WTC11 (cell line): ENCODE results near the gene ARMC2. TPM values are rescaled to one million over a fixed set of nuclear protein-coding genes. Genes with fewer than 3 reads are reported as not detected.

Experiments used
- ATAC-seq: fragments of 200-7000 bp; cut with Tn5 transposase; 2 replicates; pipeline ENCODE4 v1.10.0; 2021; ENCODE audit warnings: mild to moderate bottlenecking, moderate library complexity
- CTCF ChIA-PET: fragments of 300-600 bp; sonication (Branson Sonifier 250); formaldehyde crosslinking; loops from one replicate; lab custom pipeline; 2021; ENCODE audit warnings: antibody characterized with exemption; lab: Charles Lee
- POLR2A ChIA-PET: fragments of 350-600 bp; sonication (Branson Sonifier 250); formaldehyde crosslinking; loops from one replicate; lab custom pipeline; 2021; ENCODE audit warnings: antibody characterized with exemption; lab: Charles Lee
- DNase-seq: peaks from one replicate; pipeline ENCODE4 v3.0.0; 2021; ENCODE audit warnings: low spot score
- H3K27ac Mint-ChIP-seq: 2 replicates; pipeline ENCODE4 v1.8.0; 2021; ENCODE audit warnings: mixed read lengths
- H3K27me3 Mint-ChIP-seq: 2 replicates; pipeline ENCODE4 v1.8.0; 2021; ENCODE audit warnings: low read depth, mild to moderate bottlenecking, moderate library complexity, mixed read lengths
- H3K36me3 Mint-ChIP-seq: 2 replicates; pipeline ENCODE4 v1.8.0; 2021; ENCODE audit warnings: mixed read lengths
- H3K4me1 Mint-ChIP-seq: 2 replicates; pipeline ENCODE4 v1.8.0; 2022; ENCODE audit warnings: mixed read lengths
- H3K4me3 Mint-ChIP-seq: 2 replicates; pipeline ENCODE4 v1.8.0; 2021; ENCODE audit warnings: mild to moderate bottlenecking, moderate library complexity, mixed read lengths
- H3K9me3 Mint-ChIP-seq: 2 replicates; pipeline ENCODE4 v1.8.0; 2021; ENCODE audit warnings: mixed read lengths
- ATF1 ChIP-seq: sonication (generic); formaldehyde crosslinking; IDR thresholded peaks from 2 replicates; pipeline ENCODE4 v1.8.1; 2023; ENCODE audit warnings: mild to moderate bottlenecking, moderate library complexity, missing genetic modification reagents
- CREB1 ChIP-seq: sonication (generic); formaldehyde crosslinking; IDR thresholded peaks from 2 replicates; pipeline ENCODE4 v1.8.0; 2023; ENCODE audit warnings: mild to moderate bottlenecking, missing genetic modification reagents
- CREM ChIP-seq: sonication (generic); formaldehyde crosslinking; IDR thresholded peaks from 2 replicates; pipeline ENCODE4 v1.8.1; 2022; ENCODE audit warnings: mild to moderate bottlenecking, missing genetic modification reagents, moderate library complexity
- EMX1 ChIP-seq: fragments of 250-450 bp; sonication (Bioruptor Pico); IDR thresholded peaks from 2 replicates; pipeline ENCODE4 v1.8.0; 2021; ENCODE audit warnings: mild to moderate bottlenecking
- ESRRA ChIP-seq: sonication (generic); formaldehyde crosslinking; IDR thresholded peaks from 2 replicates; pipeline ENCODE4 v1.8.1; 2022; ENCODE audit warnings: mild to moderate bottlenecking, missing genetic modification reagents, borderline replicate concordance
- ETV6 ChIP-seq: sonication (generic); formaldehyde crosslinking; IDR thresholded peaks from 2 replicates; pipeline ENCODE4 v1.8.1; 2022; ENCODE audit warnings: mild to moderate bottlenecking, missing genetic modification reagents
- FOXP1 ChIP-seq: sonication (generic); formaldehyde crosslinking; IDR thresholded peaks from 2 replicates; pipeline ENCODE4 v1.8.0; 2022; ENCODE audit warnings: missing genetic modification reagents, mild to moderate bottlenecking, moderate library complexity, borderline replicate concordance
- GABPB1 ChIP-seq: sonication (generic); formaldehyde crosslinking; IDR thresholded peaks from 2 replicates; pipeline ENCODE4 v1.8.1; 2023; ENCODE audit warnings: mild to moderate bottlenecking, missing genetic modification reagents
- NFATC4 ChIP-seq: fragments of 250-450 bp; sonication (Bioruptor Pico); IDR thresholded peaks from 2 replicates; pipeline ENCODE4 v1.9.0; 2021; ENCODE audit warnings: mild to moderate bottlenecking
- NR3C1 ChIP-seq: sonication (generic); formaldehyde crosslinking; conservative IDR thresholded peaks from 2 replicates; pipeline ENCODE4 v1.8.1; 2023; ENCODE audit warnings: low read depth, mild to moderate bottlenecking, missing genetic modification reagents
- RELA ChIP-seq: sonication (generic); formaldehyde crosslinking; IDR thresholded peaks from 2 replicates; pipeline ENCODE4 v1.8.1; 2022; ENCODE audit warnings: missing genetic modification reagents, mild to moderate bottlenecking, borderline replicate concordance
- TCF7 ChIP-seq: sonication (generic); formaldehyde crosslinking; IDR thresholded peaks from 2 replicates; pipeline ENCODE4 v1.8.0; 2022; ENCODE audit warnings: mild to moderate bottlenecking, low read depth, missing genetic modification reagents, moderate library complexity
- TEAD4 ChIP-seq: sonication (generic); formaldehyde crosslinking; IDR thresholded peaks from 2 replicates; pipeline ENCODE4 v1.8.0; 2022; ENCODE audit warnings: mild to moderate bottlenecking, missing genetic modification reagents
- total RNA-seq: library from RNA; stranded (reverse); gene quantifications from 3 replicates; pipeline ENCODE4 v1.2.3, GENCODE V29; 2021
- TF ChIP-seq, protein P1 (sequence below): sonication (generic); formaldehyde crosslinking; IDR thresholded peaks from 2 replicates; pipeline ENCODE4 v1.8.0; 2023; ENCODE audit warnings: missing genetic modification reagents, mild to moderate bottlenecking, borderline replicate concordance
- TF ChIP-seq, protein P2 (sequence below): sonication (generic); formaldehyde crosslinking; IDR thresholded peaks from 2 replicates; pipeline ENCODE4 v1.8.1; 2022; ENCODE audit warnings: missing genetic modification reagents, borderline replicate concordance
- TF ChIP-seq, protein P3 (sequence below): fragments of 250-450 bp; sonication (Bioruptor Pico); conservative IDR thresholded peaks from 2 replicates; pipeline ENCODE4 v1.9.0; 2021; ENCODE audit warnings: mild to moderate bottlenecking
- TF ChIP-seq, protein P4 (sequence below): fragments of 250-450 bp; sonication (Bioruptor Pico); IDR thresholded peaks from 2 replicates; pipeline ENCODE4 v1.9.0; 2021; ENCODE audit warnings: mild to moderate bottlenecking
- TF ChIP-seq, protein P5 (sequence below): sonication (generic); formaldehyde crosslinking; IDR thresholded peaks from 2 replicates; pipeline ENCODE4 v1.8.1; 2023; ENCODE audit warnings: mild to moderate bottlenecking, missing genetic modification reagents

ARMC2 gene
- total RNA-seq, 1 experiment from 2014 or later = 5.2 TPM

DNA sequence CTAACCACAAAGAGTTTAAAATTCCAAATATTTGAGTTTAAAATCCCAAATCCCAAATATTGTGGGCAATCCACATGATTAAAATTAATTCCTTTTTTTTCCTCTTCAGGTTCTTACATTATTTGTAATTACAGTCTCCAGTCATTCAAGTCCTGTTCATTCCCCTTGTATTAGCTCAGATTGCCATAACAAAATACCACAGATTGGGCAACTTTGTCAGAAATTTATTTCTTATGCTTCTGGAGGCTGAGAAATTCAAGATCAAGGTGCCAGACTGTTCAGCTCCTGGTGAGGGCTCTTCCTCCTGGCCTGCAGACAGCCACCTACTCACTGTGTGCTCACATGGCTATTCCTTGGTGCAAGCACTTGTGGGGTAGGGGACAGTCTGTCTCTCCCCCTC lies 105.5 kb downstream of the ARMC2 start:
- POLR2A ChIA-PET = no interaction called here
- TF ChIP-seq, protein P1, sequence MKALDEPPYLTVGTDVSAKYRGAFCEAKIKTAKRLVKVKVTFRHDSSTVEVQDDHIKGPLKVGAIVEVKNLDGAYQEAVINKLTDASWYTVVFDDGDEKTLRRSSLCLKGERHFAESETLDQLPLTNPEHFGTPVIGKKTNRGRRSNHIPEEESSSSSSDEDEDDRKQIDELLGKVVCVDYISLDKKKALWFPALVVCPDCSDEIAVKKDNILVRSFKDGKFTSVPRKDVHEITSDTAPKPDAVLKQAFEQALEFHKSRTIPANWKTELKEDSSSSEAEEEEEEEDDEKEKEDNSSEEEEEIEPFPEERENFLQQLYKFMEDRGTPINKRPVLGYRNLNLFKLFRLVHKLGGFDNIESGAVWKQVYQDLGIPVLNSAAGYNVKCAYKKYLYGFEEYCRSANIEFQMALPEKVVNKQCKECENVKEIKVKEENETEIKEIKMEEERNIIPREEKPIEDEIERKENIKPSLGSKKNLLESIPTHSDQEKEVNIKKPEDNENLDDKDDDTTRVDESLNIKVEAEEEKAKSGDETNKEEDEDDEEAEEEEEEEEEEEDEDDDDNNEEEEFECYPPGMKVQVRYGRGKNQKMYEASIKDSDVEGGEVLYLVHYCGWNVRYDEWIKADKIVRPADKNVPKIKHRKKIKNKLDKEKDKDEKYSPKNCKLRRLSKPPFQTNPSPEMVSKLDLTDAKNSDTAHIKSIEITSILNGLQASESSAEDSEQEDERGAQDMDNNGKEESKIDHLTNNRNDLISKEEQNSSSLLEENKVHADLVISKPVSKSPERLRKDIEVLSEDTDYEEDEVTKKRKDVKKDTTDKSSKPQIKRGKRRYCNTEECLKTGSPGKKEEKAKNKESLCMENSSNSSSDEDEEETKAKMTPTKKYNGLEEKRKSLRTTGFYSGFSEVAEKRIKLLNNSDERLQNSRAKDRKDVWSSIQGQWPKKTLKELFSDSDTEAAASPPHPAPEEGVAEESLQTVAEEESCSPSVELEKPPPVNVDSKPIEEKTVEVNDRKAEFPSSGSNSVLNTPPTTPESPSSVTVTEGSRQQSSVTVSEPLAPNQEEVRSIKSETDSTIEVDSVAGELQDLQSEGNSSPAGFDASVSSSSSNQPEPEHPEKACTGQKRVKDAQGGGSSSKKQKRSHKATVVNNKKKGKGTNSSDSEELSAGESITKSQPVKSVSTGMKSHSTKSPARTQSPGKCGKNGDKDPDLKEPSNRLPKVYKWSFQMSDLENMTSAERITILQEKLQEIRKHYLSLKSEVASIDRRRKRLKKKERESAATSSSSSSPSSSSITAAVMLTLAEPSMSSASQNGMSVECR = no peak
- TF ChIP-seq CREB1 (CRISPR knock-in tag) = no peak
- no peak for TF ChIP-seq NFATC4 (CRISPR knock-in tag)
- no peak for TF ChIP-seq ESRRA (CRISPR knock-in tag)
- TF ChIP-seq RELA = no peak
- TF ChIP-seq ETV6 (CRISPR knock-in tag) = no peak
- no peak for TF ChIP-seq CREM
- TF ChIP-seq TEAD4 (CRISPR knock-in tag) = no peak
- TF ChIP-seq ATF1 (CRISPR knock-in tag) = no peak
- TF ChIP-seq, protein P2, sequence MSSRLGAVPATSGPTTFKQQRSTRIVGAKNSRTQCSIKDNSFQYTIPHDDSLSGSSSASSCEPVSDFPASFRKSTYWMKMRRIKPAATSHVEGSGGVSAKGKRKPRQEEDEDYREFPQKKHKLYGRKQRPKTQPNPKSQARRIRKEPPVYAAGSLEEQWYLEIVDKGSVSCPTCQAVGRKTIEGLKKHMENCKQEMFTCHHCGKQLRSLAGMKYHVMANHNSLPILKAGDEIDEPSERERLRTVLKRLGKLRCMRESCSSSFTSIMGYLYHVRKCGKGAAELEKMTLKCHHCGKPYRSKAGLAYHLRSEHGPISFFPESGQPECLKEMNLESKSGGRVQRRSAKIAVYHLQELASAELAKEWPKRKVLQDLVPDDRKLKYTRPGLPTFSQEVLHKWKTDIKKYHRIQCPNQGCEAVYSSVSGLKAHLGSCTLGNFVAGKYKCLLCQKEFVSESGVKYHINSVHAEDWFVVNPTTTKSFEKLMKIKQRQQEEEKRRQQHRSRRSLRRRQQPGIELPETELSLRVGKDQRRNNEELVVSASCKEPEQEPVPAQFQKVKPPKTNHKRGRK (CRISPR knock-in tag) = no peak
- TF ChIP-seq, protein P3, sequence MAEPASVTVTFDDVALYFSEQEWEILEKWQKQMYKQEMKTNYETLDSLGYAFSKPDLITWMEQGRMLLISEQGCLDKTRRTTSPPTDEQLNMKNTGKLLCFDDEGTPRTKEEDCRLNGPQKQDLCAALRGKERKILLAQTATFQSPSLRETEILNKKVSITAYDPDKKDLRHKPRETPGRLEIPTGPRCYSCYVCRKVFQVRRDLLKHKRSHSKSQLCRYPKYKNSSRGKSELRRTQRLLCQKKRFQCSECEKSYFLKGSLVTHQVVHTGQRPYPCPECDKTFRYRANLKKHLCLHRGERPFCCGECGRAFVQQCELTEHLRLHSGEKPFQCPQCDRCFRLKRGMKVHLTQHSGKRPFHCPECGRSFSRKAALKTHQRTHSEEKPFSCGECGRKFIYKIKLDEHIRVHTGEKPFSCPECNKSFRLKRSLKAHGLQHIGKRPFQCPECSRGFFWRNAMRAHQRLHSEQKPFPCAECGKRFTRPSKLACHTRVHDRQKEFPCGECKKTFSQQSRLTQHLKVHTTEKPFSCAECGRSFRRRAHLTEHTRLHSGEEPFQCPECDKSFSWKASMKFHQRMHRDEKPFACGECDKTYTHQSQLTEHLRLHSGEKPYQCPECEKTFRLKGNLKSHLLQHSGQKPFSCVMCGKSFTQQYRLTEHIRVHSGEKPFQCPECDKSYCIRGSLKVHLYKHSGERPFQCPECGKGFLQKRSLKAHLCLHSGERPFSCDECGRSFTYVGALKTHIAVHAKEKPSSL (CRISPR knock-in tag) = no peak
- no peak for TF ChIP-seq TCF7 (CRISPR knock-in tag)
- TF ChIP-seq, protein P4, sequence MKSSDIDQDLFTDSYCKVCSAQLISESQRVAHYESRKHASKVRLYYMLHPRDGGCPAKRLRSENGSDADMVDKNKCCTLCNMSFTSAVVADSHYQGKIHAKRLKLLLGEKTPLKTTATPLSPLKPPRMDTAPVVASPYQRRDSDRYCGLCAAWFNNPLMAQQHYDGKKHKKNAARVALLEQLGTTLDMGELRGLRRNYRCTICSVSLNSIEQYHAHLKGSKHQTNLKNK (CRISPR knock-in tag) = no peak
- TF ChIP-seq NR3C1 (CRISPR knock-in tag) = no peak
- no peak for TF ChIP-seq FOXP1
- TF ChIP-seq, protein P5, sequence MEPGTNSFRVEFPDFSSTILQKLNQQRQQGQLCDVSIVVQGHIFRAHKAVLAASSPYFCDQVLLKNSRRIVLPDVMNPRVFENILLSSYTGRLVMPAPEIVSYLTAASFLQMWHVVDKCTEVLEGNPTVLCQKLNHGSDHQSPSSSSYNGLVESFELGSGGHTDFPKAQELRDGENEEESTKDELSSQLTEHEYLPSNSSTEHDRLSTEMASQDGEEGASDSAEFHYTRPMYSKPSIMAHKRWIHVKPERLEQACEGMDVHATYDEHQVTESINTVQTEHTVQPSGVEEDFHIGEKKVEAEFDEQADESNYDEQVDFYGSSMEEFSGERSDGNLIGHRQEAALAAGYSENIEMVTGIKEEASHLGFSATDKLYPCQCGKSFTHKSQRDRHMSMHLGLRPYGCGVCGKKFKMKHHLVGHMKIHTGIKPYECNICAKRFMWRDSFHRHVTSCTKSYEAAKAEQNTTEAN = no peak
- TF ChIP-seq EMX1 (CRISPR knock-in tag) = no peak
- TF ChIP-seq GABPB1 (CRISPR knock-in tag) = no peak
- no peaks in the 10 kb centered on the region for H3K27me3 Mint-ChIP-seq
- H3K4me1 Mint-ChIP-seq = no peaks in the 10 kb centered on the region
- H3K36me3 Mint-ChIP-seq = no peaks in the 10 kb centered on the region
- no peak overlapping the region for H3K27ac Mint-ChIP-seq
- CTCF ChIA-PET = interaction anchor here (1.2 kb wide), 1 partner anchor 13 kb away, joined by 3 read pairs; no protein-coding TSS in a partner anchor
- H3K4me3 Mint-ChIP-seq = no peak overlapping the region
- ATAC-seq = no peak
- no peak for DNase-seq
- no peaks in the 10 kb centered on the region for H3K9me3 Mint-ChIP-seq
